DMS53 treated with DMSO at 0.1 percent for 48 hours (cell line): ENCODE data around the gene PPA1.
"Not testable (repeated sequence)": the region's sequence is repeated elsewhere in the genome, so short reads cannot be mapped to it uniquely, and the experiment has no call there.

Experiments
- DNase-seq: peaks from one replicate; lab custom pipeline; 2025; ENCODE audit not compliant: unreplicated experiment; lab: John Stamatoyannopoulos, UW

The PPA1 gene

GRCh38 chr10:70255329-70256299 lies 22.4 kb upstream of the PPA1 start:
- DNase-seq: no peak

- DNase-seq: no peak
These were observed 21.6 kb upstream of the PPA1 start for GRCh38 chr10:70254778-70255328.

GRCh38 chr10:70253878-70254765 lies 20.9 kb upstream of the PPA1 start:
- DNase-seq: no peak

GRCh38 chr10:70250961-70251680 lies 17.9 kb upstream of the PPA1 start:
- DNase-seq: no peak

GRCh38 chr10:70247360-70247759 lies 14.1 kb upstream of the PPA1 start:
- no peak for DNase-seq

- DNase-seq: no peak
These were observed 7.9 kb upstream of the PPA1 start for GRCh38 chr10:70241081-70241480.

- not testable (repeated sequence) for DNase-seq
These were observed 6.8 kb upstream of the PPA1 start for GRCh38 chr10:70239986-70240385.

- DNase-seq: not testable (repeated sequence)
These were observed 6.1 kb upstream of the PPA1 start for GRCh38 chr10:70239077-70239976.

- DNase-seq: not testable (repeated sequence)
These were observed 4.8 kb upstream of the PPA1 start for GRCh38 chr10:70237958-70238536.

GRCh38 chr10:70234668-70235447 lies 1.6 kb upstream of the PPA1 start:
- DNase-seq: no peak

- DNase-seq: no peak
These were observed 691 bp upstream of the PPA1 start for GRCh38 chr10:70233939-70234300.

GRCh38 chr10:70232859-70233108 lies 445 bp downstream of the PPA1 start:
- DNase-seq: no peak

GRCh38 chr10:70232155-70232858 lies 922 bp downstream of the PPA1 start:
- peak; percentile 56 for DNase-seq

GRCh38 chr10:70228491-70228890 lies 4.7 kb downstream of the PPA1 start:
- no peak for DNase-seq

GRCh38 chr10:70227548-70228320 lies 5.5 kb downstream of the PPA1 start:
- no peak for DNase-seq

GRCh38 chr10:70223728-70224127 lies 9.5 kb downstream of the PPA1 start:
- no peak for DNase-seq

- not testable (repeated sequence) for DNase-seq
These were observed 10.3 kb downstream of the PPA1 start for GRCh38 chr10:70222811-70223447.
